Measurements from ENCODE around the gene TBC1D22A.

TBC1D22A gene

GRCh38 chr22:47092896-47093311 lies 330.5 kb downstream of the TBC1D22A start:
- no peak overlapping the region for H3K4me3 ChIP-seq (replicated peaks in 1 of 2; ENCODE audit: low read depth in 2 of 2, low read length in 2 of 2)
- DNase-seq (ENCODE audit: low read depth in 2 of 2) = peak; percentile 64 to 80
- TF ChIP-seq CTCF (IDR thresholded peaks at IDR 0.05; ENCODE audit: low read depth, low read length) = no peak

GRCh38 chr22:47093720-47094119 lies 331.3 kb downstream of the TBC1D22A start:
- H3K4me3 ChIP-seq (replicated peaks in 1 of 2; ENCODE audit: low read depth in 2 of 2, low read length in 2 of 2) = no peak overlapping the region
- no peak for DNase-seq (ENCODE audit: low read depth in 2 of 2)
- TF ChIP-seq CTCF (IDR thresholded peaks at IDR 0.05; ENCODE audit: low read depth, low read length) = no peak

GRCh38 chr22:47094861-47095330 lies 332.4 kb downstream of the TBC1D22A start:
- H3K4me3 ChIP-seq (replicated peaks in 1 of 2; ENCODE audit: low read depth in 2 of 2, low read length in 2 of 2) = no peak overlapping the region
- DNase-seq (ENCODE audit: low read depth in 2 of 2) = peak in 1 of 2 donors; percentile 40
- TF ChIP-seq CTCF (IDR thresholded peaks at IDR 0.05; ENCODE audit: low read depth, low read length) = no peak

- DNase-seq (ENCODE audit: low read depth in 2 of 2) = no peak
- H3K4me3 ChIP-seq (replicated peaks in 1 of 2; ENCODE audit: low read depth in 2 of 2, low read length in 2 of 2) = no peak overlapping the region
- TF ChIP-seq CTCF (IDR thresholded peaks at IDR 0.05; ENCODE audit: low read depth, low read length) = no peak
These were observed 333.1 kb downstream of the TBC1D22A start for GRCh38 chr22:47095395-47096122.

- H3K4me3 ChIP-seq (replicated peaks in 1 of 2; ENCODE audit: low read depth in 2 of 2, low read length in 2 of 2) = no peak overlapping the region
- no peak for TF ChIP-seq CTCF (IDR thresholded peaks at IDR 0.05; ENCODE audit: low read depth, low read length)
- no peak for DNase-seq (ENCODE audit: low read depth in 2 of 2)
These were observed 335.7 kb downstream of the TBC1D22A start for GRCh38 chr22:47098121-47098520.

GRCh38 chr22:47098554-47098953 lies 336.1 kb downstream of the TBC1D22A start:
- TF ChIP-seq CTCF (IDR thresholded peaks at IDR 0.05; ENCODE audit: low read depth, low read length) = no peak
- H3K4me3 ChIP-seq (replicated peaks in 1 of 2; ENCODE audit: low read depth in 2 of 2, low read length in 2 of 2) = no peak overlapping the region
- no peak for DNase-seq (ENCODE audit: low read depth in 2 of 2)
